NCI-H2171 (cell line): ENCODE data around the gene DEGS2.

Experiments used
- DNase-seq: peaks from one replicate; lab custom pipeline; 2025; lab: John Stamatoyannopoulos, UW

DEGS2 gene

DNA sequence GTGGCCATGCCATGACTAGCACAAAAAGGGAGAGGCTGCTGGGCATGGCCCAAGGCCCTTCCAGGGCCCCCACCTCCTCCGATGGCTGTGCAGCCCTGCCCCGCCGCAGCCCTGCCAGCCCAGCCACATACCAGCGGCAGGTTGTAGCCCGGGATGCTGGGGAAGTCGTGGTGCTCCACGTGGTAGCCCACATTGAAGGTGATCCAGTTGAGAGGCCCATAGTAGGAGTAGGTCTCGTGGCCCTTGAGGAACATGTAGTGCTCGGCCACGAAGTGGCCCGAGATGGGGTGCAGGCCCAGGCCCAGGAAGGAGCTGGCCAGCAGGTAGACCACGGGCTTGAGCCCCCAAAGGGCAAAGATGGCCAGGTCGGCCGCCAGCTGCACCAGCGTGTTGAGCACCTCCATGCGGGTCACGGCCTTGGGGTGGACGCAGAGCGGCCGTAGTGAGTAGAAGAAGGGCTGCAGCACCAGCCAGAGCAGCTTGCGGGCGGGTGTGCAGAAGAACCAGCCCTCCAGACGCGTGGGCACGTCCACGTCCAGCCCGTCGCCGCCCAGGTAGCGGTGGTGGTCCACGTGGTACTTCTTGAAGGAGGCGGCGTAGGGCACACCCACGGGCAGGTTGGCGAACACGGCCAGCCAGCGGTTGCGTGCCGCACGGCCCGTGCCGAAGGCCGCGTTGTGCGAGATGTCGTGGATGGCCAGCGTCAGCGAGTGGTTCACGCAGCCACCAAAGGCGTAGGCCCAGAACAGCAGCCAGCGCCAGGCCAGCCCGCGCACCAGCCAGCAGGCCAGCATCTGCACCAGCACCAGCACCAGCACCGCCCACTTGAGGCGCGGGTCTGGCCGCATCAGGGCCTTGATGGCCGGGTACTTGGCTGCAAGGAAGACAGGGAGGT, 10.4 kb downstream of the DEGS2 start:
- no peak for DNase-seq

DNA sequence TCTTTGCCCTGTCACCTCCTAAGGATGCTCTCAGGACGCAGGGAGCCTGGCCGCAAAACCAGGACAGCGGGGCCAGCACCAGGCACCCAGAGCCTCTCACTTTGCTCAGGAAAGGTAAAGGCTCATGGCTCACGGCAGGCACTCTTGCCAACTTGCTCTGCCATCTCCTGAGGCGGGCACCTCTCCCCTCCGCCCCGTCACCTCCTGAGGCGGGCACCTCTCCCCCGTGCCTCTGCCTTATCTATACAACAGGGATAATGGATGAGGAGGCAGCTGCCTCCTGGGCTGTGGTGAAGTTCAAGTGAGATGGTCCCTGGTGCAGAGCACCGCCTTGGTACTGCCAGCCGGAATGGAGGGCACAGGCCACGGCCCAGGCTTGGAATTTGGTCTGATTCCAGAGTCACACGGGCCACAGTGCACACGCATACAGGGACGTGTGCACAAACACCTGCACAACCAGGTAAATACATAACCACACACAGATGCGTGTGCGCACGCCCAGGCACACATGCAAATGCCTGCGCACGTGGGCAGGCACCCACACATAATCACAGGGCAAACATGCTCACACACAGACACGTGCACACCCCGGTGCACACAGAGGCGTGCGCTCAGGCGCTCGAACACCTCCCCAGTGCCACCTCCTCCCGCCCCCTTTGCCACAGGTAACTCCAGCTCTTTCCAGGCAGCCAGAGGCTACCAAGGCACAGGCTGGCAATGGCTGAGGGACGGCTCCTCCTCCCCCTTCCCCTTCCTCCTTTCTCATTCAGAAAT, 11.6 kb downstream of the DEGS2 start:
- DNase-seq: no peak

- DNase-seq: no peak
Observed at GRCh38 chr14:100147181-100147631, 12.2 kb downstream of the DEGS2 start.

GRCh38 chr14:100146531-100147091, 12.8 kb downstream of the DEGS2 start:
- DNase-seq: no peak

- DNase-seq: no peak
Observed at GRCh38 chr14:100145682-100146464, 13.6 kb downstream of the DEGS2 start.

DNA sequence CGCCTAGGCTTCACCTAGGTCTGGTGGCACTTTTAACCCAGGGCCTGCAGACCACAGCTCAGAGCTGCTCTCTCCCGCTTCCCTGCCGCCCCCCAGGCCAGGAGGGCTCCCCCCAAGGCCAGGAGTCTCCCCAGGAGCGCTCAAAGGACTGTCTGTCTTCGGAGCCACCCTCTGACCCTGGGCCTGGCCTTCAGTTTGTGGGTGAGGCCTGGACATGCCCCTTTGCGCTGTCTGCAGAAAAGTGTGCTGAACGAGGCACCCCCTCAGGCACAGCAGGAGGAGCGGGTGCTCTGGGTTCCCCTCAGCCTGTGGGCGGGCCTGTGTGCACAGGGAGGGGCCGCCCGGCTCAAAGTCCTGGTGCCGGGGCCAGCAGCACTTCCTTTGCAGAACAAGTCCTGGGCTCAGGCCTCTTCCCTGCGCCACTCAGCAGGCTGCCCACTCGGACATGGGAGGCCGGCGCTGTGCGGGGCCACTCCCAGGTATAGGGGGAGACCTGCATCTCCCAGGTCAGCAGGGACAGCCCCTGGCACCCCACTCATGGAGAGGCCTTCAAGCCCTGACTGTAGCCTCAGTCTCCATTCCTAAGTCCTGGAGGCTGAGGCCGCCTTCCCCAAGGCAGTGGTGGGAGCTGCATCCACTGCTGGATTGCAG, 14.3 kb downstream of the DEGS2 start:
- no peak for DNase-seq

GRCh38 chr14:100144645-100144995, 14.8 kb downstream of the DEGS2 start:
- no peak for DNase-seq

- DNase-seq: no peak
Observed at GRCh38 chr14:100143934-100144333, 15.5 kb downstream of the DEGS2 start.

DNA sequence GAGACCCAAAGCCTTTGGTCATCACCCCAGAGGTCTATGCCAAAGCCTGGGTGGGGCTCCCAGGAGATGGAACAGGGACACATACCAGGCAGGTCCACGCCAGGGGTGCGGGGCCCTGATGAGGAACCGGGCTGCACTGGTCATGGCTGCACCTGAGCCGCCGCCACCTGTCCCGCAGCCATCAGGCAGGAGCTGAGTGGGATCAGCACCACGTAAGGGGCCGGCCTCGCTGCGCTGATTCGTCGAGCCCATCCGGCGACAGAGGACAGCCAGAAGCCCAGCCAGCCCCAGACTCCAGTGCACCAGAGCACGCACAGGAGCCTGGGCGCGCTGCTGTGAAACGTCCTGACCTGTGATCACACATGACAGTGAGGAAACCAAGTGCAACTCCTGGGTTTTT, 15.9 kb downstream of the DEGS2 start:
- DNase-seq: no peak

- DNase-seq: no peak
Observed at GRCh38 chr14:100142073-100143040, 17.1 kb downstream of the DEGS2 start.

DNA sequence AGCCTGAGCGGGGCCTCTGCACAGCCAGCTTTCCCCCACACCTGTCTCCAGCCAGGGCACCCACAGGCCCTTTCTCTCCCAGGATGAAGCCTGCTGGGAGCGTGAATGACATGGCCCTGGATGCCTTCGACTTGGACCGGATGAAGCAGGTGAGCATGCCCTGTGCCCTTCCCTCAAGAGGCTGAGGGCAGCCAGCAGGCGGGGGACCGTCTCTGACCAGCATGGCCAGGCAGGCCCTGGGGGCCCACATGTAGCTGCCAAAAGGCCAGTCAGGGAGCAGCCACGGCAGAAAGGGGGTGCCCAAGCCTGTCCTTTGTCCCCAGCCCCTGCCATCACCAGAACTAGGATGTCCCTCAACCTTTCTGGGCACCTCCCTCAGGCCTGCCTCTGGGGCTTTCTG, 18.3 kb downstream of the DEGS2 start:
- no peak for DNase-seq

DNA sequence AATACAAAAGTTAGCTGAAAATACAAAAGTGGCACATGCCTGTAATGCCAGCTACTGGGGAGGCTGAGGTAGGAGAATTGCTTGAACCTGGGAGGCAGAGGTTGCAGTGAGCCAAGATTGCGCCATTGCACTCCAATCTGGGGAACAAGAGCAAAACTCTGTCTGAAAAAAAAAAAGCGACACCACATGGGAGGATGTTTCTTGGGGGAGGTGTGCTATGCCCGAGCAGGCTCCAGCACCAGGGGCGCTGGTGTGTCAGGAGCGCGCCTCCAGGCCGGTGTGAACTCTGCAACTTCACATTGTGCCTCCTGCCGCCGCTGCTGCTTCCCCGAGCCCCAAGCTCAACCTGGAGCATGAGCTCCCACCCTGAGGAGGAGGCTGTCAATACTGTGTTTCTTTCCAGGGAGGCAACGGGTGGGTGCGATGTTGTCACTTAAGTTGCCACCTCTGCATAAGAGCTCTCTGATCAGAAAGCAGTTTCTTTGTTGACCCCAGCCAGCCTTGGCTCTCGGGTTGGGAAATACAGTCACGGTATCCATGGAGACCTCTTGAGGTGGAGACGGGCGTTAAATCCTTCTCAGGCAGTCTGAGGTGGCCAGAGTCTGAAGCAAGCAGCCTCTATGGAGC, 18.9 kb downstream of the DEGS2 start:
- no peak for DNase-seq

GRCh38 chr14:100138955-100139354, 20.5 kb downstream of the DEGS2 start:
- DNase-seq: no peak

DNA sequence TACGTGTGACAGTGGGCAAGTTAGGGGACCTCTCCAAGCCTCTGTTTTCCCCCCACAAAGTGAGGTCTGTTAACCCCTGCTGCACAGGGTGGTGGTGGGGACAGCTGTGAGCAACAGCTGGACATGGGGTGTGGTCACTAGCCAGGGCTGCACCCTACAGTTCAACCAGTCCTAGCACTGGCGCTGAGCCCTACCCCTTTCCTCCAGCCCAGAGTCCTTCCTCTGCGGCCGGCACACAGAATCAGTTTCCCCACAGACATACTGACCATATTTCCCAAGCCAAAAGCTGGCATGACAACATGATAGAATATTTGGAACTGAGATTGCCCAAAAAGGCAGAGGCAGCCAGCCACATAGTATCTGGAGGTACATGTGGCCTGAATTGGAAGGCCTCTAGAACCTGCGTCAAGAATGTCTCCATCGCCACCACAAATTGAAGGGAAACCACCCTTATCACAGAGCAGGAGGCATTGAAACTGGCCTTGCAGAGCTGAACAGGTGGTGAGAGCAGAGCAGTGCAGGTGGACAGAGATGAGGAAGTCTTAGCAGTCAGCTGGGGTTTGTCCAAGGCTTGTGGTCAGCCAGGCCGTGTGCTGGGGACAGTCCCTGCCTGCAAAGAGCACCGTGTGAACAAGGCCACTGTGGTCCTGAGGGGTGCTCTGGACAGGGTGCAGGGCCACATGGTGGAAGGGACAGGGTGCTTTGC, 21.2 kb downstream of the DEGS2 start:
- DNase-seq: no peak

- DNase-seq: no peak
Observed at GRCh38 chr14:100137173-100137572, 22.3 kb downstream of the DEGS2 start.

DNA sequence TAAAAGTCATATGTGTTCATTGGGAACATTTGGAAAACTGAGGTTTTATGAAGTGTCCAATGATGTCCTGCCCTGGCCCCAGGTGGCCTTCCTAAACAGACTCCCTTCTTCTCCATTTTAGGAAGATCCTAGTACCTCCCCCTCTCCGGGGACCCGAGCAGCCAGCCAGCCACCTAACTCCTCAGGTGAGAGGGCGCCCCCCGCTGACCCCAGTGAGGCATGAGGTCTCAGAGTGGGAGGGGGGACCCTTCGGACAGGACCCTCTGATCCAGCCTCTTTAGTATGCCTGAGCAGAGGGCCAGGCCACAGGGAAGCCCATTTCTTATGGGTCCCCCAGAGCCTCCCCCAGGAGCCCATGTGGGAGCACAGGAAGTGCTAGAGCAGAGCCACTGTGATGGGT, 23.7 kb downstream of the DEGS2 start:
- no peak for DNase-seq

DNA sequence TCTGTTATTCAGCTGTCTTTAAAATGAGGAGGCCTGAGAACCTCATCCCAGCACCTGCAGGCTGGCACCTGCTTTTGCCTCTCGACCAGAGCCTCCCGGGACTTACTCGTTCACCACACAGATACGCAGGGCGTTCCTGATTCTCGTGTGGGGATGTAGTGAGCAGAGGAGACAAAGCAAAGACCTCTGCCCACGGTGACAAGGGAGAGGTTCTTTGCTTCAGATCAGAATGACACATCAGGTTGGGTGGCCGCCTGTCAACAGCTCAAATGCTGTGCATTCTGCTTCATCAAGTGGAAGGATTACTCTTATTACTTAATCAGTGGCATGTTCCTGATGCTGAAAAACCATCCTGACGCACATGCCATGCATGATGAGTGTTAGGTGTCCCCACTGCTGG, 24.4 kb downstream of the DEGS2 start:
- no peak for DNase-seq

GRCh38 chr14:100134586-100134985, 24.9 kb downstream of the DEGS2 start:
- DNase-seq: no peak

GRCh38 chr14:100132903-100133510, 26.4 kb downstream of the DEGS2 start:
- DNase-seq: no peak
